ENCODE data around the gene RPGR. TPM values are rescaled to one million over a fixed set of nuclear protein-coding genes. Genes with fewer than 3 reads are reported as not detected.

RPGR gene
- total RNA-seq, 1 experiment from 2014 or later = 8.5 TPM

DNA sequence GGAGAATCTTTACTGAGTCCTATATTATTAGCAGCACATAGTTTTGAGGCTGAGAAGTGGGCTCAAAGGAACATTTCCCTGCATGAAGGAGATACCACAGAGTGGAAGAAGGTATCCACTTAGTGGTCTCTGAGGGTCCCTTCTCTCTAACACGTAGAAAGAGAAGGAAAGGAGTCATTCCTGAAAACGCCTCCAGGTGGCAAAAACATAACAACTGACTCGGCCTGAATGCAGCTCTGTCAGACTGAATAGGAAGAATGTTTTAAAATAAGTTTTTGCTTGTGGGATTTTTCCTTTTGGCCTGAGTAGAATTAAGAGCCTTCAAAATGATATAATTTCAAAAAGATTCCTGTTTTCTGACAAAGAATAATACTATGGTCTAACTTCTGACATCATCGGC lies 23.3 kb downstream of the RPGR start:
- Mint-ChIP-seq H3K27ac (ENCODE audit: unreplicated experiment) (no peak overlapping the region), H3K4me1 (ENCODE audit: low read depth, unreplicated experiment) (no peaks in the 10 kb centered on the region), H3K36me3 (ENCODE audit: insufficient read depth, unreplicated experiment) (no peaks in the 10 kb centered on the region), H3K27me3 (ENCODE audit: insufficient read depth, unreplicated experiment) (no peaks in the 10 kb centered on the region), H3K4me3 (ENCODE audit: unreplicated experiment) (no peak overlapping the region), H3K9me3 (ENCODE audit: unreplicated experiment) (no peaks in the 10 kb centered on the region)
- ChIA-PET CTCF (interaction anchor here (1.4 kb wide), 1 partner anchor 23 kb away, joined by 9 read pairs; the partner anchor contains the start of gene RPGR), POLR2A (no interaction called here)
- Histone ChIP-seq H3K9me3 (no peaks in the 10 kb centered on the region), H3K4me1 (no peaks in the 10 kb centered on the region), H3K4me3 (ENCODE audit: low read depth, low read length) (no peak overlapping the region), H3K27me3 (replicated peaks; ENCODE audit: control insufficient read depth, insufficient read depth, low read length) (no peaks in the 10 kb centered on the region), H3K36me3 (ENCODE audit: control insufficient read depth, insufficient read depth, low read length) (no peaks in the 10 kb centered on the region)
- intact Hi-C loops (cut with micrococcal nuclease; ENCODE audit: unreplicated experiment) = loop anchor here (1.0 kb wide), 1 partner anchor 23 kb away; the partner anchor contains the start of gene RPGR
- no TSS peak for BruUV-seq (replicated peaks)
- peak in 1 of 2 experiments; percentile 6 for DNase-seq
- TF ChIP-seq, protein P1, sequence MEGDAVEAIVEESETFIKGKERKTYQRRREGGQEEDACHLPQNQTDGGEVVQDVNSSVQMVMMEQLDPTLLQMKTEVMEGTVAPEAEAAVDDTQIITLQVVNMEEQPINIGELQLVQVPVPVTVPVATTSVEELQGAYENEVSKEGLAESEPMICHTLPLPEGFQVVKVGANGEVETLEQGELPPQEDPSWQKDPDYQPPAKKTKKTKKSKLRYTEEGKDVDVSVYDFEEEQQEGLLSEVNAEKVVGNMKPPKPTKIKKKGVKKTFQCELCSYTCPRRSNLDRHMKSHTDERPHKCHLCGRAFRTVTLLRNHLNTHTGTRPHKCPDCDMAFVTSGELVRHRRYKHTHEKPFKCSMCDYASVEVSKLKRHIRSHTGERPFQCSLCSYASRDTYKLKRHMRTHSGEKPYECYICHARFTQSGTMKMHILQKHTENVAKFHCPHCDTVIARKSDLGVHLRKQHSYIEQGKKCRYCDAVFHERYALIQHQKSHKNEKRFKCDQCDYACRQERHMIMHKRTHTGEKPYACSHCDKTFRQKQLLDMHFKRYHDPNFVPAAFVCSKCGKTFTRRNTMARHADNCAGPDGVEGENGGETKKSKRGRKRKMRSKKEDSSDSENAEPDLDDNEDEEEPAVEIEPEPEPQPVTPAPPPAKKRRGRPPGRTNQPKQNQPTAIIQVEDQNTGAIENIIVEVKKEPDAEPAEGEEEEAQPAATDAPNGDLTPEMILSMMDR (IDR thresholded peaks at IDR 0.05; ENCODE audit: insufficient read depth in 1 of 2, low read depth in 1 of 2, low read length in 1 of 2, severe bottlenecking in 1 of 2, unreplicated experiment in 1 of 2) = peak; percentile 36

DNA sequence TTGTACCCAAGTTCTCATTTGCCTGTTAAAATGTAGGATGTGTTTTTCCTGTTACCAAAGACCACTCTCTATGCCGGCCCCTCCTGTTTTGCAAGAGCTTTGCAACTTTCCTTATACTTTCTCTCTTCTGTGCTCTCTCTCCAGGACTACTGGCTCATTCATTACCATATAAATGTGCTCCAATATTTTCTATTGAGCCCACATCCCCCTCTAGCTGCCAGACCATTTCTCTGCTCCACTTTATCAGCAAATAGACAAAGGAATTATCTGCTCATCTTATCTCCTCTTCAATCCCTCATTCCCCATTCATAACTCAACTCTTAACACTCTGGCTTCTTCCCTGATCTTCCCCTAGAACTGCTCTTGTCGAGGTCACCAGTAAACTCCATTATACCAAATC lies 33.6 kb downstream of the RPGR start:
- ChIA-PET POLR2A (no interaction called here), CTCF (interaction anchor here (1.1 kb wide), 1 partner anchor 88 kb away, joined by 3 read pairs; no protein-coding TSS in a partner anchor)
- no peak overlapping the region for H3K4me3 ChIP-seq (ENCODE audit: low read depth, low read length)
- DNase-seq = no peak
- no TSS peak for BruUV-seq (replicated peaks)
- Mint-ChIP-seq H3K9me3 (ENCODE audit: unreplicated experiment) (no peaks in the 10 kb centered on the region), H3K4me3 (ENCODE audit: unreplicated experiment) (no peak overlapping the region), H3K27me3 (ENCODE audit: insufficient read depth, unreplicated experiment) (no peaks in the 10 kb centered on the region), H3K36me3 (ENCODE audit: insufficient read depth, unreplicated experiment) (no peaks in the 10 kb centered on the region), H3K4me1 (ENCODE audit: low read depth, unreplicated experiment) (no peaks in the 10 kb centered on the region), H3K27ac (ENCODE audit: unreplicated experiment) (no peak overlapping the region)
- intact Hi-C loops (cut with micrococcal nuclease; ENCODE audit: unreplicated experiment) = loop anchor here (1.0 kb wide), 1 partner anchor 101 kb away; no protein-coding TSS in a partner anchor
- TF ChIP-seq, protein P1 (IDR thresholded peaks at IDR 0.05; ENCODE audit: insufficient read depth in 1 of 2, low read depth in 1 of 2, low read length in 1 of 2, severe bottlenecking in 1 of 2, unreplicated experiment in 1 of 2) = no peak
- H3K27me3 ChIP-seq (replicated peaks; ENCODE audit: control insufficient read depth, insufficient read depth, low read length) = no peaks in the 10 kb centered on the region
- H3K36me3 ChIP-seq (ENCODE audit: control insufficient read depth, insufficient read depth, low read length) = no peaks in the 10 kb centered on the region
- H3K9me3 ChIP-seq = no peaks in the 10 kb centered on the region
- no peaks in the 10 kb centered on the region for H3K4me1 ChIP-seq

DNA sequence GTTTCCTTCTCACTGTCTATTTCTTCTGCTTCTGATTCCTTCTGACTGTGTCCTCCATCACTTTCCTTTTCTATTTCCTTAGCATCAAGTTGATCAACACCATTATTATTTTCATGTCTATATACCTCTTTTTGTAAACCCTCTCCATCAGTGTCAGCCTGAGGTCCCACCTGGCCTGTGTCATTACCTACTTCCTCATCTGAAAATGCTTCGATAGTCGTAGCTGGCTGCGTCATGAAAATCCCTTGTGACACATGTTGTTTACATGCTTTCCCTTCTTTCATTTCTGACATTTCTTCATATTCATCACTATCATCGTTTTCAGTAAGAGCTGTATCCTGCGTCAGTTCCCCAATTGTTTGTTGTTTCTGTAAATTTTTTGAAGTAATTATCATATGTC lies 39.6 kb downstream of the RPGR start:
- no peak for DNase-seq
- ChIA-PET CTCF (no interaction called here), POLR2A (no interaction called here)
- Histone ChIP-seq H3K4me1 (no peaks in the 10 kb centered on the region), H3K36me3 (ENCODE audit: control insufficient read depth, insufficient read depth, low read length) (no peaks in the 10 kb centered on the region), H3K4me3 (ENCODE audit: low read depth, low read length) (no peak overlapping the region), H3K9me3 (no peaks in the 10 kb centered on the region), H3K27me3 (replicated peaks; ENCODE audit: control insufficient read depth, insufficient read depth, low read length) (no peaks in the 10 kb centered on the region)
- Mint-ChIP-seq H3K4me1 (ENCODE audit: low read depth, unreplicated experiment) (no peaks in the 10 kb centered on the region), H3K9me3 (ENCODE audit: unreplicated experiment) (no peaks in the 10 kb centered on the region), H3K36me3 (ENCODE audit: insufficient read depth, unreplicated experiment) (no peaks in the 10 kb centered on the region), H3K4me3 (ENCODE audit: unreplicated experiment) (no peak overlapping the region), H3K27ac (ENCODE audit: unreplicated experiment) (no peak overlapping the region), H3K27me3 (ENCODE audit: insufficient read depth, unreplicated experiment) (peaks cover 3% of the 10 kb centered on the region)
- TF ChIP-seq, protein P1 (IDR thresholded peaks at IDR 0.05; ENCODE audit: insufficient read depth in 1 of 2, low read depth in 1 of 2, low read length in 1 of 2, severe bottlenecking in 1 of 2, unreplicated experiment in 1 of 2) = no peak
- no TSS peak for BruUV-seq (replicated peaks)
- intact Hi-C loops (cut with micrococcal nuclease; ENCODE audit: unreplicated experiment) = no loop called here

Data from Caco-2 (cell line).